Tibial nerve (tissue), 4 donors: Measurements from ENCODE around the gene BAZ2A. TPM values are rescaled to one million over a fixed set of nuclear protein-coding genes. Genes with fewer than 3 reads are reported as not detected.
"Not testable (repeated sequence)": the region's sequence is repeated elsewhere in the genome, so short reads cannot be mapped to it uniquely, and the experiment has no call there.

ENCODE experiments used
- DNase-seq, 2 donors: peaks; one replicate each; pipeline ENCODE4 v3.0.0-alpha.2; 2019; ENCODE audit warnings: low spot score in 2 of 2
- H3K27ac ChIP-seq, 4 donors: fragments of 200-600 bp; sonication (generic) in 3 of 4; one replicate each; pipeline ENCODE4 v1.5.1; 2017 to 2019; ENCODE audit warnings: mild to moderate bottlenecking in 1 of 4
- H3K27me3 ChIP-seq, 2 donors: fragments of 200-600 bp; sonication (generic) in 1 of 2; one replicate each; pipeline versions ENCODE4 v1.5.1 to v1.6.0; 2017 to 2019
- H3K36me3 ChIP-seq, 3 donors: fragments of 200-600 bp; sonication (generic); one replicate each; pipeline ENCODE4 v1.5.1; 2018 to 2019
- H3K4me1 ChIP-seq, 4 donors: fragments of 200-600 bp; sonication (generic) in 3 of 4; one replicate each; pipeline ENCODE4 v1.5.1; 2017 to 2019
- H3K4me3 ChIP-seq, 4 donors: fragments of 200-600 bp; sonication (generic) in 3 of 4; one replicate each; pipeline ENCODE4 v1.5.1; 2017 to 2019; ENCODE audit warnings: mild to moderate bottlenecking in 1 of 4, moderate library complexity in 1 of 4
- H3K9me3 ChIP-seq, 4 donors: fragments of 200-600 bp; sonication (generic) in 3 of 4; one replicate each; pipeline ENCODE4 v1.5.1; 2017 to 2019
- CTCF ChIP-seq, 5 experiments: fragments of 200-600 bp in 3 of 5; fragments of 450-650 bp in 2 of 5; sonication (generic) in 3 of 5; IDR thresholded peaks; one replicate each; pipeline ENCODE4 v1.5.1; 2016 to 2019; ENCODE audit warnings: antibody characterized with exemption in 5 of 5, mild to moderate bottlenecking in 3 of 5, moderate library complexity in 2 of 5
- EP300 ChIP-seq, 2 donors: sonication (generic); formaldehyde crosslinking; IDR thresholded peaks; one replicate each; pipeline ENCODE4 v1.6.1; 2017; ENCODE audit warnings: antibody characterized with exemption in 2 of 2, mild to moderate bottlenecking in 1 of 2
- POLR2A ChIP-seq, 2 donors: fragments of 450-650 bp; IDR thresholded peaks; one replicate each; pipeline ENCODE4 v1.6.1; 2017; ENCODE audit warnings: antibody characterized with exemption in 2 of 2, mild to moderate bottlenecking in 2 of 2, moderate library complexity in 2 of 2
- WGBS, 2 donors: methylation state at CpG; one replicate each; pipeline ENCODE4 v1.1.5; 2018; 5-methylcytosine and 5-hydroxymethylcytosine counted together
- total RNA-seq, 4 donors: library from RNA; depleted of rRNA; stranded (reverse); fragments of >200 nt; gene quantifications; one replicate each; pipeline ENCODE4 v1.1.0, GENCODE V29; 2016

BAZ2A gene
- total RNA-seq, 4 donors from 2014 or later = 117 to 178 (median 159) TPM

- peaks cover 0 to 13% (median 0%) of the 10 kb centered on the region in 3 donors for H3K36me3 ChIP-seq
- peaks cover 0 to 13% (median 0%) of the 10 kb centered on the region in 4 donors for H3K9me3 ChIP-seq
- WGBS, 2 donors = 90 to 93% methylated on average over 7 of the region's 7 CpGs
- H3K27ac ChIP-seq = no peak overlapping the region
- DNase-seq = no peak
- no peak for TF ChIP-seq POLR2A (IDR thresholded peaks at IDR 0.05)
- no peak for TF ChIP-seq EP300 (IDR thresholded peaks at IDR 0.05)
- no peak for TF ChIP-seq CTCF (IDR thresholded peaks at IDR 0.05)
- peaks cover 0 to 5% (median 0%) of the 10 kb centered on the region in 4 donors for H3K4me1 ChIP-seq
- no peaks in the 10 kb centered on the region for H3K27me3 ChIP-seq
- H3K4me3 ChIP-seq = no peak overlapping the region
These were observed 27.6 kb upstream of the BAZ2A start for GRCh38 chr12:56657416-56658379.

DNA sequence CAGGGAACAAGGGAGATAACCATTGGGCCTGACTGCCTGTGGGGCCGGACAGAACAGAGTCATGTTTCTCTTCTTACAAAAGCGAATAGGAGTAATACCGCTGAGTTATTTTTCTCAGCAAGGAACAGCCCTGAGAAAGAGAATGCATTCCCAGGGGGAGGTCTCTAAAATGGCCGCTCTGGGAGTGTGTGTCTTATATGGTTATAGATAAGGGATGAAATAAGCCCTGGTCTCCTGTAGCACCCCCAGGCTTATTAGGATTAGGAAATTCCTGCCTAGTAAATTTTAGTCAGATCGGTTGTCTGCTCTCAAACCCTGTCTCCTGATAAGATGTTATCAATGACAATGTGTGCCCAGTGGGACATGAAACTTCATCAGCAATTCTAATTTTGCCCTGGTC is 23.7 kb upstream of the BAZ2A start:
- not testable (repeated sequence) for H3K27me3 ChIP-seq, H3K27ac ChIP-seq, H3K36me3 ChIP-seq, H3K4me1 ChIP-seq, H3K4me3 ChIP-seq, DNase-seq
- WGBS, 2 donors = 80 to 93% methylated on average over 5 of the region's 5 CpGs
- peaks cover 0 to 13% (median 0%) of the 10 kb centered on the region in 4 donors for H3K9me3 ChIP-seq

GRCh38 chr12:56648023-56648422 is 17.9 kb upstream of the BAZ2A start:
- 93 to 94% methylated on average over 9 of the region's 9 CpGs for WGBS, 2 donors
- not testable (repeated sequence) for H3K27me3 ChIP-seq, DNase-seq

GRCh38 chr12:56645717-56646446 is 15.8 kb upstream of the BAZ2A start, which contains the start of gene ATP5F1B:
TSS of gene ATP5F1B (minus strand) at chr12:56645984. CDS start at chr12:56645963, 21 bp downstream.
- H3K9me3 ChIP-seq = no peaks in the 10 kb centered on the region
- peaks cover 0 to 37% (median 28%) of the 10 kb centered on the region in 3 donors for H3K36me3 ChIP-seq
- peak within 1 kb of the TSS; percentile 78 to 99 (median 97) for H3K4me3 ChIP-seq
- peak; percentile 50 to 99 for TF ChIP-seq EP300 (IDR thresholded peaks at IDR 0.05)
- peak in 2 of 5 experiments; percentile 39 to 63 for TF ChIP-seq CTCF (IDR thresholded peaks at IDR 0.05)
- TF ChIP-seq POLR2A (IDR thresholded peaks at IDR 0.05) = peak; percentile 97 to 99
- peak; percentile 90 to 97 for DNase-seq
- 1% methylated on average over 25 to 39 of the region's 39 CpGs for WGBS, 2 donors
- no peaks in the 10 kb centered on the region for H3K27me3 ChIP-seq
- H3K27ac ChIP-seq = peak within 1 kb of the TSS; percentile 87 to 96 (median 93)
- peaks cover 0 to 43% (median 15%) of the 10 kb centered on the region in 4 donors for H3K4me1 ChIP-seq

More at GRCh38 chr12:56648023-56648422, 17.9 kb upstream of the BAZ2A start:
- H3K9me3 ChIP-seq, H3K27ac ChIP-seq, H3K4me3 ChIP-seq: not testable (repeated sequence)
- H3K4me1 ChIP-seq = peaks cover 0 to 24% (median 15%) of the 10 kb centered on the region in 4 donors
- H3K36me3 ChIP-seq = peaks cover 0 to 23% (median 9%) of the 10 kb centered on the region in 3 donors

DNA sequence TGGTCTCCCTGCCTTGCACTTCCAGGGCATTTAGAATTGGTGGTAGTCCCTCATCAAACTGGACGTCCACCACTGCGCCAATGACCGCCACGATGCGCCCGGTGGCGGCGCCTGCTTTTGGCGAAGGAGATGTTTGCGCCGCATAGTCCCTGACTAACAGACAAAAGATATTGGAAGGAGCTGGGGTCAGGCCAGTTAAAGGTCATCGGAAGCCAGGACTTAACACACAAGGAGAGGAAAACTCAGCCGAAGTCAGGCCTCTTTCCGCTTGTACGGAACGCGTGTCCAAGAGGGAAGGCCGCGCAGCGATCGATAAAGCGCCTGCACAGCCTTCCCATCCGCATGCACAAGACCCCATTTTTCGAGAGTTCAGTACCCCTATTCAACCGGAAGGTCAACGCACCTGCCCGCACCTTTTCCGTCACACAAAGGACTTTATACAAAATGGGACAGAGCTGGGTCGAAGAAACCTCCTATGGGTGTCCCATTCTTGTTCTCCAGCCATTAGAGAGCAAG is 15.1 kb upstream of the BAZ2A start:
- TF ChIP-seq EP300 (IDR thresholded peaks at IDR 0.05) (no peak), CTCF (IDR thresholded peaks at IDR 0.05) (no peak), POLR2A (IDR thresholded peaks at IDR 0.05) (no peak)
- DNase-seq = no peak
- 0% methylated on average over 29 of the region's 29 CpGs for WGBS, 2 donors
- no peaks in the 10 kb centered on the region for H3K27me3 ChIP-seq
- H3K27ac ChIP-seq = peak overlapping the region; percentile 87 to 94 (median 92)
- H3K4me1 ChIP-seq = peaks cover 0 to 45% (median 15%) of the 10 kb centered on the region in 4 donors
- peaks cover 0 to 43% (median 30%) of the 10 kb centered on the region in 3 donors for H3K36me3 ChIP-seq
- H3K4me3 ChIP-seq = peak overlapping the region; percentile 78 to 99 (median 97)
- H3K9me3 ChIP-seq = no peaks in the 10 kb centered on the region
